ENCODE data around the gene GRIA1.

Gene GRIA1

GRCh38 chr5:153573326-153574033, 83.0 kb downstream of the GRIA1 start:
- H3K4me3 ChIP-seq (ENCODE audit: low read length), result no peak overlapping the region
- H4K20me1 ChIP-seq (ENCODE audit: insufficient read depth, low read length), result no peaks in the 10 kb centered on the region
- no peaks in the 10 kb centered on the region for H3K36me3 ChIP-seq (replicated peaks; ENCODE audit: low read depth, low read length)
- no peak overlapping the region for H2AFZ ChIP-seq (ENCODE audit: low read depth, low read length)
- no peaks in the 10 kb centered on the region for H3K27me3 ChIP-seq (ENCODE audit: low read depth, low read length)
- no peaks in the 10 kb centered on the region for H3K9me3 ChIP-seq (ENCODE audit: insufficient read depth, low read length)
- H3K4me2 ChIP-seq (ENCODE audit: low read length), result no peak overlapping the region
- TF ChIP-seq, protein P1, sequence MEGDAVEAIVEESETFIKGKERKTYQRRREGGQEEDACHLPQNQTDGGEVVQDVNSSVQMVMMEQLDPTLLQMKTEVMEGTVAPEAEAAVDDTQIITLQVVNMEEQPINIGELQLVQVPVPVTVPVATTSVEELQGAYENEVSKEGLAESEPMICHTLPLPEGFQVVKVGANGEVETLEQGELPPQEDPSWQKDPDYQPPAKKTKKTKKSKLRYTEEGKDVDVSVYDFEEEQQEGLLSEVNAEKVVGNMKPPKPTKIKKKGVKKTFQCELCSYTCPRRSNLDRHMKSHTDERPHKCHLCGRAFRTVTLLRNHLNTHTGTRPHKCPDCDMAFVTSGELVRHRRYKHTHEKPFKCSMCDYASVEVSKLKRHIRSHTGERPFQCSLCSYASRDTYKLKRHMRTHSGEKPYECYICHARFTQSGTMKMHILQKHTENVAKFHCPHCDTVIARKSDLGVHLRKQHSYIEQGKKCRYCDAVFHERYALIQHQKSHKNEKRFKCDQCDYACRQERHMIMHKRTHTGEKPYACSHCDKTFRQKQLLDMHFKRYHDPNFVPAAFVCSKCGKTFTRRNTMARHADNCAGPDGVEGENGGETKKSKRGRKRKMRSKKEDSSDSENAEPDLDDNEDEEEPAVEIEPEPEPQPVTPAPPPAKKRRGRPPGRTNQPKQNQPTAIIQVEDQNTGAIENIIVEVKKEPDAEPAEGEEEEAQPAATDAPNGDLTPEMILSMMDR (IDR thresholded peaks at IDR 0.05; ENCODE audit: low read depth, low read length), result no peak
- TF ChIP-seq EZH2phosphoT487 (IDR thresholded peaks at IDR 0.05; ENCODE audit: low read depth), result no peak
- no peak overlapping the region for H3K27ac ChIP-seq (ENCODE audit: low read length)
- no peaks in the 10 kb centered on the region for H3K4me1 ChIP-seq (ENCODE audit: low read length)
- H3K79me2 ChIP-seq (ENCODE audit: low read length), result no peaks in the 10 kb centered on the region
- H3K9ac ChIP-seq (ENCODE audit: low read length), result no peak overlapping the region

DNA sequence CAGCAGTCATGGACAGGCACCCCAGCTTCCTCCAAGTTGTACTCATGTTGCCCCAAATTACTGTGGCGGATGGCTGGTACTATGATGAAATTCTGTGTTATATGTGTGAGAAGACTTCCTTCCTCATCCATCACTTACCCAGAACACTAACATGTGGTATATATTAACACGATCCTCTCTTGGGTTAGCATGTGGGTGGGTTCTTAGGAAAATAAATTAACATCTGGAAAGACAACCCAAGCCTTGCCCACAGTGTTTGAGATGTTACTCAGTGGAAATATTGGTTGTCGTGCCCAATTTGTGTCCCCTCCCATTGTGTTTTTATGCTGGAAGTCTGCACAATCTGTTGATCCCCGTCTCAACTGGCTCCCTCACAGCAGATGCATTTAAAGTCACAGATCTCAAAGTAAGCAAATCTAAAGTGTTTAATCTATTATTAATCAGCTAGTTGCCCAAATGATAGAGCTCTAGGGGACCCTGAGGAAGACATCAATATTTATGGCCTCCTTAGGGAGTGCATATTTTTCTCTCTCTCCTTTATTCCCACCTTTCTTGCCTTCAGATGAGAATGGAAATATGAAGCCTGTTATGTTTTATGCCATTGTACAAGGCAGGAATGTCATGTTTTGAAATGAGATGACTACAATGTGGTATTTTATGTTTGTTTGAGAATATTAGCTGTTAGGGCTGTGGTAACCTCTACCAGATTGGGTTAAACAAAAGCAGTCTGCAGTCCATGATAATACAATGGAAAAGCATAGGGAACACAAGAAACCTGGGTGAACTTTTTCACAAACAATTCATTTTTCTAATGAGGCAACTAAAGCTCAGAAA, 93.9 kb downstream of the GRIA1 start:
- no peak overlapping the region for H3K4me3 ChIP-seq (ENCODE audit: low read length)
- no peak for TF ChIP-seq EZH2phosphoT487 (IDR thresholded peaks at IDR 0.05; ENCODE audit: low read depth)
- TF ChIP-seq, protein P1 (IDR thresholded peaks at IDR 0.05; ENCODE audit: low read depth, low read length), result no peak
- H3K4me1 ChIP-seq (ENCODE audit: low read length), result no peaks in the 10 kb centered on the region
- H2AFZ ChIP-seq (ENCODE audit: low read depth, low read length), result no peak overlapping the region
- no peaks in the 10 kb centered on the region for H3K9me3 ChIP-seq (ENCODE audit: insufficient read depth, low read length)
- H3K79me2 ChIP-seq (ENCODE audit: low read length), result no peaks in the 10 kb centered on the region
- H4K20me1 ChIP-seq (ENCODE audit: insufficient read depth, low read length), result no peaks in the 10 kb centered on the region
- no peak overlapping the region for H3K27ac ChIP-seq (ENCODE audit: low read length)
- no peak overlapping the region for H3K4me2 ChIP-seq (ENCODE audit: low read length)
- no peaks in the 10 kb centered on the region for H3K36me3 ChIP-seq (replicated peaks; ENCODE audit: low read depth, low read length)
- no peaks in the 10 kb centered on the region for H3K27me3 ChIP-seq (ENCODE audit: low read depth, low read length)
- no peak overlapping the region for H3K9ac ChIP-seq (ENCODE audit: low read length)

DNA sequence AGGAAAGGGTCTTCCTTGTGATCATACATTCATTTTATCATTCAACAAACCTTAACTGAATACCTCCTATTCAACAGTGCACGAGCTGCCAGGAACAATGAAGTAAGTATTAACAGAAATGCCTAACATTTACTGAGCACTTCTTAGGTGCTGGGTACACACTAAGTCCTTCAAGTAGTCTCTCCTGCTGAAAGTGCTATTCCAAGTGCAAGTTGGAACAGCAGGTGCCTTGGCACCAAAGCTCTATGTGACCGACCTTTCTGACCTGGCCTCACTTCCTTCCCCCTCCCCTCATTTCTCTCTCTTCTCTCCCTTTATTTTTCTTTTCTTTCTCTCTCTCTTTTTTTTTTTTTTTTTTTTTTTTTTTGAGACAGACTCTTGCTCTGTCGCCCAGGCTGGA, 94.5 kb downstream of the GRIA1 start:
- no peak overlapping the region for H3K4me2 ChIP-seq (ENCODE audit: low read length)
- no peaks in the 10 kb centered on the region for H3K36me3 ChIP-seq (replicated peaks; ENCODE audit: low read depth, low read length)
- no peak overlapping the region for H3K9ac ChIP-seq (ENCODE audit: low read length)
- H3K9me3 ChIP-seq (ENCODE audit: insufficient read depth, low read length), result no peaks in the 10 kb centered on the region
- TF ChIP-seq EZH2phosphoT487 (IDR thresholded peaks at IDR 0.05; ENCODE audit: low read depth), result no peak
- TF ChIP-seq, protein P1 (IDR thresholded peaks at IDR 0.05; ENCODE audit: low read depth, low read length), result no peak
- no peaks in the 10 kb centered on the region for H4K20me1 ChIP-seq (ENCODE audit: insufficient read depth, low read length)
- H3K27me3 ChIP-seq (ENCODE audit: low read depth, low read length), result no peaks in the 10 kb centered on the region
- H3K79me2 ChIP-seq (ENCODE audit: low read length), result no peaks in the 10 kb centered on the region
- H3K4me1 ChIP-seq (ENCODE audit: low read length), result no peaks in the 10 kb centered on the region
- H3K27ac ChIP-seq (ENCODE audit: low read length), result no peak overlapping the region
- no peak overlapping the region for H2AFZ ChIP-seq (ENCODE audit: low read depth, low read length)
- H3K4me3 ChIP-seq (ENCODE audit: low read length), result no peak overlapping the region

- Histone ChIP-seq H3K27ac (ENCODE audit: low read length) (no peak overlapping the region), H3K4me1 (ENCODE audit: low read length) (no peaks in the 10 kb centered on the region), H3K4me3 (ENCODE audit: low read length) (no peak overlapping the region), H3K79me2 (ENCODE audit: low read length) (no peaks in the 10 kb centered on the region), H3K27me3 (ENCODE audit: low read depth, low read length) (no peaks in the 10 kb centered on the region), H3K9ac (ENCODE audit: low read length) (no peak overlapping the region), H2AFZ (ENCODE audit: low read depth, low read length) (no peak overlapping the region), H3K4me2 (ENCODE audit: low read length) (no peak overlapping the region), H3K36me3 (replicated peaks; ENCODE audit: low read depth, low read length) (no peaks in the 10 kb centered on the region), H4K20me1 (ENCODE audit: insufficient read depth, low read length) (no peaks in the 10 kb centered on the region), H3K9me3 (ENCODE audit: insufficient read depth, low read length) (no peaks in the 10 kb centered on the region)
- no peak for TF ChIP-seq EZH2phosphoT487 (IDR thresholded peaks at IDR 0.05; ENCODE audit: low read depth)
- TF ChIP-seq, protein P1 (IDR thresholded peaks at IDR 0.05; ENCODE audit: low read depth, low read length), result no peak
These were observed 95.3 kb downstream of the GRIA1 start for GRCh38 chr5:153585622-153586277.
